ENCODE measurements around the gene KMT2E.

KMT2E gene

GRCh38 chr7:105079348-105079747, 65.3 kb downstream of the KMT2E start:
- no peak for DNase-seq (ENCODE audit: low read depth, low spot score)

GRCh38 chr7:105084581-105084980, 70.6 kb downstream of the KMT2E start:
- DNase-seq (ENCODE audit: low read depth, low spot score): no peak

- no peak for DNase-seq (ENCODE audit: low read depth, low spot score)
Measured at GRCh38 chr7:105086850-105087249, 72.8 kb downstream of the KMT2E start.

- DNase-seq (ENCODE audit: low read depth, low spot score): no peak
Measured at GRCh38 chr7:105087981-105088380, 74.0 kb downstream of the KMT2E start.

DNA sequence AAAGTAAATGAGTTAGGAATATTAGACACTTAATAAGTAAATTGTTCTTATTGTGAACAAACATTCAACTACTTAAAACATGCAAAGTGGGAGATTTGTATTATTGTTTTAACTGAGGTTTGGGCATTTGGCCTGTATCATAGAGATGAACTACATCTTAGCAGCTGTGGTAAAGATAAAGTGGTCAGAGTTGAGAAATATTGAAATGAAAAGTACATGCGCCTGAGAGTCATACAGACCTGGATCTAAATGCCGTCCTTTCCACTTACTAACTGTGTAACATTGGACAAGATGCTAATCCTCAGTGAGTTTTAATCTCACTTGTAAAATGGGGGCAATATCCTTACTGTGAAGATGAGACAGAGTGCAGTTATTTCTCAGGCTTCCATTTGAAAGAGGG, 74.5 kb downstream of the KMT2E start:
- DNase-seq (ENCODE audit: low read depth, low spot score): no peak

DNA sequence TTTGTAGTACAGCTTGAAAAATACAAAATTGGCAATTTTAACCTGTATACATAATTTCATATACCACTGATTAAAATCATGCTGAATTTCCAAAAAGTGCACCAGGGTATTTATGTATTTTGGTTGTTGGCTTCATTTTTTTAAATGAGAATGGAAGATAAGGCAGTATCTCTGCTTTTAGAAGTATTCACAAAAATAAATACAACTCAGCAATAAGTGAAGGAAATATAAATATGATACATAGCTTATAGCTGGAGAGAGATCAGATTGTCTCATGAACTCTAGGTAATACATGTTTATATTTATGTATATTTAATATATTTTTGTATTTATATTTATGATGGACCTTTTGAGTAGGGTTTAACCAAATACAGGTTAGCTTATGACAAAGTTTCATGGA, 81.0 kb downstream of the KMT2E start:
- DNase-seq (ENCODE audit: low read depth, low spot score): no peak

DNA sequence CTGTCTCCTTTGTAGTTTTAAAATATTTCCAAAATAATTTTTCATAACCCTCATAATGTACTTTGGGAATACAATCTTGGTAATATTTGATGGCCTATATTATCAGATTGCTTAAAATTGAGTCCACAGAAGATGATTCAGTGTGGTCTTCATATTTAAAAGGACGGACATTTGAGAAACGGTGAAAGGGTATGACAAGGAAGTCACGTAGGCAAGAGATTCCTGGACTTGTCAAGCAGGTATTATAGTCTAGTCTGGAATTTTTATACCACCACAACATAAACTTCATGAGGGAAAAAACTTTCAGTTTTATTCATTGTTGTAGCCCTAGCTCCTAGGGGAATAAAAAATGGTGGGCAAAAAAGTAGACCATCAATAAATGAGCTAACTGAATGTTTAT, 82.3 kb downstream of the KMT2E start:
- DNase-seq (ENCODE audit: low read depth, low spot score): no peak

- DNase-seq (ENCODE audit: low read depth, low spot score): peak; percentile 37
Measured at GRCh38 chr7:105097619-105098018, 83.6 kb downstream of the KMT2E start.

GRCh38 chr7:105098863-105099515, 85.0 kb downstream of the KMT2E start:
- no peak for DNase-seq (ENCODE audit: low read depth, low spot score)

DNA sequence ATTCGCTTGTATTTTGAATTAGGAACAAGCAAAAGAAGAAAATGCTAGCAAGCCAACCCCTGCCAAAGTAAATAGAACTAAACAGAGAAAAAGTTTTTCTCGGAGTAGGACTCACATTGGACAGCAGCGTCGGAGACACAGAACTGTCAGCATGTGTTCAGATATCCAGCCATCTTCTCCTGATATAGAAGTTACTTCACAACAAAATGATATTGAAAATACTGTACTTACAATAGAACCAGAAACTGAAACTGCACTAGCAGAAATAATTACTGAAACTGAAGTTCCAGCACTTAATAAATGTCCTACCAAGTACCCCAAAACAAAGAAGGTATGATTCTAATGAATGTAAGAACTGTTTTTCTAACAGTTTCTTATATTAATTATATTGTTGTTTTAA, 87.9 kb downstream of the KMT2E start:
- DNase-seq (ENCODE audit: low read depth, low spot score): peak; percentile 33

GRCh38 chr7:105102557-105103352, 88.8 kb downstream of the KMT2E start:
- DNase-seq (ENCODE audit: low read depth, low spot score): no peak

DNA sequence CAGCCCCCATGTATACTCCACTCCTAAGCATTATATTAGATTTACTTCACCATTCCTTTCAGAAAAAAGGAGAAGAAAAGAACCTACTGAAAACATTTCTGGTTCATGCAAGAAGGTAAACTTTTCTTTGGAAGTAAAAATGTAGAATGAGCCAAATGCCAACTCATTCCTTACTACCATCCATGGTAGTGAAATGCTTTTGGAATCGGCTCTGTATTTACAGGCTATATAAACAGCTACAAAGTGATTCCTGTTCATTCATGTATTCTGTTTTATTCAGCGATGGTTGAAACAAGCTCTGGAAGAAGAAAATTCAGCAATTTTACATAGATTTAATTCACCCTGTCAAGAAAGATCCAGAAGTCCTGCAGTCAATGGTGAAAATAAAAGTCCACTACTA, 91.6 kb downstream of the KMT2E start:
- no peak for DNase-seq (ENCODE audit: low read depth, low spot score)

- DNase-seq (ENCODE audit: low read depth, low spot score): no peak
Measured at GRCh38 chr7:105106473-105106872, 92.5 kb downstream of the KMT2E start.

DNA sequence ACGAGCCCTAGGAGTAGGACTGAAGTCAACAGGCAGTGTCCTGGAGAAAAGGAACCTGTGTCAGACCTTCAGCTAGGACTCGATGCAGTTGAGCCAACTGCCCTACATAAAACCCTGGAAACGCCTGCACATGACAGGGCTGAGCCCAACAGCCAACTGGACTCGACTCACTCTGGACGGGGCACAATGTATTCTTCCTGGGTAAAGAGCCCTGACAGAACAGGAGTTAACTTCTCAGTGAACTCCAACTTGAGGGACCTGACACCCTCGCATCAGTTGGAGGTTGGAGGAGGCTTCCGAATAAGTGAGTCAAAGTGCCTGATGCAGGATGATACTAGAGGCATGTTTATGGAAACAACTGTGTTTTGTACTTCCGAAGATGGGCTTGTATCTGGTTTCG, 93.5 kb downstream of the KMT2E start:
- no peak for DNase-seq (ENCODE audit: low read depth, low spot score)

DNA sequence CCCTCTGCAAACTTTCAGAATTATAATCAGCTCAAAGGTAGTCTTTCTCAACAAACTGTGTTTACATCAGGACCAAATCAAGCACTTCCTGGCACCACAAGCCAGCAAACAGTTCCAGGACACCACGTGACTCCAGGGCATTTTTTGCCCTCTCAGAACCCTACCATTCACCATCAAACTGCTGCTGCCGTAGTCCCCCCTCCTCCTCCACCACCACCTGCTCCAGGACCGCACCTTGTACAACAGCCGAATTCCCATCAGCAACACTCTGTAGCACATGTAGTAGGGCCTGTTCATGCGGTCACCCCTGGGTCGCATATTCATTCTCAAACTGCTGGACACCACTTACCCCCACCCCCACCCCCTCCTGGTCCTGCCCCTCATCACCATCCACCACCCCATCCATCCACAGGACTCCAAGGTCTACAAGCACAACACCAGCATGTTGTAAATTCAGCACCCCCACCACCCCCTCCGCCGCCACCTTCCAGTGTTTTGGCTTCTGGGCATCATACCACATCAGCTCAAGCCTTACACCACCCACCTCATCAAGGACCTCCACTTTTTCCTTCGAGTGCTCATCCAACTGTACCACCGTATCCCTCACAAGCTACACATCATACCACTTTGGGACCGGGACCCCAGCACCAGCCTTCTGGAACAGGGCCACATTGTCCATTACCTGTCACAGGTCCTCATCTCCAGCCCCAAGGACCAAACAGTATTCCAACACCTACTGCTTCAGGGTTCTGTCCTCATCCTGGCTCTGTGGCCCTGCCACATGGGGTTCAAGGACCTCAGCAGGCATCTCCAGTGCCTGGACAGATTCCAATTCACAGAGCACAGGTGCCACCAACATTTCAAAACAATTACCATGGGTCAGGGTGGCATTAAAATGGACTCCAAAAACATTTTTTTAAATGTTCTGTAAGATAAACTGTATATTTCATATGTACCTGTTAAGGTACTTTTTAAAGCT, 98.7 kb downstream of the KMT2E start:
- no peak for DNase-seq (ENCODE audit: low read depth, low spot score)

DNA sequence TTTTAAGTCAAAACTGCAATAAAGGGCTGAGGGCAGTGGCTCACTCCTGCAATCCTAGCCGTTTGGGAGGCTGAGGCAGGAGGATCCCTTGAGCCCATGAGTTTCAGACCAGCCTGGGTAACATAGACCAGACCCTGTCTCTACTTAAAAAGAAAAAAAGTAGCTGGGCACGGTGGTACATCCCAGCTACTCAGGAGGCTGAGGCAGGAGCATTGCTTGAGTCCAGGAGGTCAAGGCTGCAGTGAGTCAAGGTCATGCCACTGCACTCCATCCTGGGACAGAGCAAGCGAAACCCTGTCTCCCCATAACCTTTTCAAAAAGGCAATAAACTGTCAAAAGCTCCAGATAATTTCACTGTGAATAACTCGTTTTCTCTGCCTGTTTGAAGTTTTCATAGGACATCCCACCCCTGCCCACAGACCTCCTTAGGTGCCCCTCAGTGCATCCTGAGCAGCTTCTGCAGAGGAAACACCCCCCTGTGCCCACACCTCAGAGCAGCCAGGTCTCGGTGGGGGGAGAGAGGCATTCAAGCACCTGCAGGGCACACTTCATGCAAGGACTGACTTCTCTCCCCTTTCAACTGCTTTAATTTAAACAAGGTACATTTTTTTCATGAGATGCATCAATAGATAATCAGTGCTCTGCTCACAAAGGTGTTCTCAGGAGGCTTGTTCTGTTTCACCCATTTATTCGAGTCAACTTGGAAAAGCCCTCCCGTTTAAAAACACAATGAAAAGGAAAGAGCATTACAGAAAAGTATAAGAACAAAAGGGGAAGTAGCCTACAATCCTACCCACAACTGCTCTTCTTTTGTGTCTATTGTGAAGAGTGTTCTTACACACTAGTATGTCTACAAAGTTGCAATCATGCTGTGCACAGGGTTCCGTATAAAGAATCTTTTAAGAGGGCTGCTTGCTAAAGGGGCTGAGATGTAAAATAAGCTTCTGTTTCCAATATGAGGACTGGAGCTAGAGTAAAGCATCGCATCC, 104.9 kb downstream of the KMT2E start:
- DNase-seq (ENCODE audit: low read depth, low spot score): no peak

- DNase-seq (ENCODE audit: low read depth, low spot score): no peak
Measured at GRCh38 chr7:105122619-105123018, 108.6 kb downstream of the KMT2E start.

- DNase-seq (ENCODE audit: low read depth, low spot score): no peak
Measured at GRCh38 chr7:105125745-105126144, 111.7 kb downstream of the KMT2E start.

DNA sequence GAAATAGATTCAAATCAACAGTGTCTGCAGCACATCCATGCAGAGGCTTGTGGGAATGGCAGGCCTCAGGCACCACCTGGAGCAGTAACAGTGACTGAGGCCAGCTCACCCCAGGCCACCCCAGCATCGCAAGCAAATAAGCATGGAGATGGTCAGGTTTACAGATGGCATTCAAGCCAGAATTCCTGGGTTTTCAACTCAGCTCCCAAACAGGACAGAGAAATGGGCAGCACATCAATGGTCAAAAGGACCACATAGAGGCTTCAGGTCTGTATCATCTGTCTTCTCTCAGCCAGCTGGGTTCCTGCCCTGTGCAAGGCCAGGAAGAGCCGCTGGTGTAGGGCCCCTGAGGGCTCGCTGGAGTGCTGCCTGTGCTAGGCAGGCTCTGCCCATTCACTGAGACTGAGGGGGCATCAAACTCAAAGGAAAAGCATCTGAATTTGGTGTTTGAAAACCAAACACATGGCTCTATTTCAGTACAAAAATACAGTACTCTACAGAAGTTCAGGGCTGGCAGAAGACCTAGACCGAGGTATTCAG, 112.5 kb downstream of the KMT2E start:
- no peak for DNase-seq (ENCODE audit: low read depth, low spot score)

- DNase-seq (ENCODE audit: low read depth, low spot score): no peak
Measured at GRCh38 chr7:105127179-105127578, 113.2 kb downstream of the KMT2E start.

- no peak for DNase-seq (ENCODE audit: low read depth, low spot score)
Measured at GRCh38 chr7:105130048-105130447, 116.0 kb downstream of the KMT2E start.

Data from smooth muscle cell of the brain vasculature (primary cell).